Measurements from ENCODE around the gene CHCHD6. TPM values are rescaled to one million over a fixed set of nuclear protein-coding genes. Genes with fewer than 3 reads are reported as not detected.

Gene CHCHD6
- total RNA-seq, 1 experiment from 2014 or later, result 36.3 TPM

DNA sequence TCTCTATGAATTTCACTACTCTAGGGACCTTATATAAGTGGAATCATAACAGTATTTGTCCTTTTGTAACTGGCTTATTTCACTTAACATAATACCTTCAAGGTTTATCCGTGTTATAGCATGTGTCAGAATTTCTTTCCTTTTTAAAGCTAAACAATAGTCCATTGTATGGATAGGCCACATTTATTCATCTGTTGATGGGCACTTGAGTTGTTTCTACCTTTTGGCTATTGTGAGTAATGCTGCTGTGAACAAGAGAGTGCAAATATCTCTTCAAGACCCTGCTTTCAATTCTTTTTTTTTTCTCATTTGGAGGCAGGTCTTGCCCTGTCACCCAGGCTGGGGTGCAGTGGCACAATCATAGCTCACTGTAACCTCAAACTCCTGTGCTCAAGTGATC lies 56.5 kb downstream of the CHCHD6 start:
- no peak overlapping the region for H3K4me3 ChIP-seq (replicated peaks in 1 of 2; ENCODE audit: low read depth in 1 of 2, low read length in 2 of 2)
- DNase-seq (ENCODE audit: low read depth, low spot score) (no peak), ATAC-seq (no peak)
- H3K9ac ChIP-seq (ENCODE audit: low read length), result no peak overlapping the region
- H3K36me3 ChIP-seq (ENCODE audit: control insufficient read depth in 1 of 2, insufficient read depth in 2 of 2, low read length in 2 of 2), result no peaks in the 10 kb centered on the region
- intact Hi-C loops (cut with micrococcal nuclease), result no loop called here
- H3K4me2 ChIP-seq (ENCODE audit: low read length), result no peak overlapping the region
- ChIA-PET RAD21 (ENCODE audit: low non-redundant PET in 1 of 2, low total read pairs in 2 of 2, uncharacterized antibody in 2 of 2, unreplicated experiment in 2 of 2) (no interaction called here), POLR2A (no interaction called here), CTCF (no interaction called here)
- no peaks in the 10 kb centered on the region; the same call in none of the 2 replicates for H3K79me2 ChIP-seq (ENCODE audit: insufficient read depth, low read length)
- no peaks in the 10 kb centered on the region for H4K20me1 ChIP-seq (ENCODE audit: insufficient read depth)
- no peaks in the 10 kb centered on the region for H3K27me3 ChIP-seq (ENCODE audit: insufficient read depth, low read length)
- no peaks in the 10 kb centered on the region for H3K4me1 ChIP-seq (ENCODE audit: control insufficient read depth in 1 of 2, insufficient read depth in 2 of 2, low read length in 2 of 2)
- no peak overlapping the region for H3K27ac ChIP-seq (ENCODE audit: low read depth, low read length)
- no peaks in the 10 kb centered on the region for H3K9me3 ChIP-seq (ENCODE audit: control insufficient read depth in 1 of 2, insufficient read depth in 1 of 2, low read depth in 1 of 2, low read length in 2 of 2)
- no peak overlapping the region for H2AFZ ChIP-seq (ENCODE audit: low read depth, low read length, poor library complexity, severe bottlenecking)
- TF ChIP-seq SRF (IDR thresholded peaks at IDR 0.05; ENCODE audit: low read depth) (no peak), YY1 (IDR thresholded peaks at IDR 0.05; ENCODE audit: extremely low read depth, insufficient replicate concordance, low read depth, low read length) (no peak), SP1 (IDR thresholded peaks at IDR 0.05; ENCODE audit: low read depth) (no peak), EZH2phosphoT487 (IDR thresholded peaks at IDR 0.05; ENCODE audit: borderline replicate concordance) (no peak)
- TF ChIP-seq, protein P1, sequence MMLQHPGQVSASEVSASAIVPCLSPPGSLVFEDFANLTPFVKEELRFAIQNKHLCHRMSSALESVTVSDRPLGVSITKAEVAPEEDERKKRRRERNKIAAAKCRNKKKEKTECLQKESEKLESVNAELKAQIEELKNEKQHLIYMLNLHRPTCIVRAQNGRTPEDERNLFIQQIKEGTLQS (IDR thresholded peaks at IDR 0.05), result no peak
- TF ChIP-seq, protein P2, sequence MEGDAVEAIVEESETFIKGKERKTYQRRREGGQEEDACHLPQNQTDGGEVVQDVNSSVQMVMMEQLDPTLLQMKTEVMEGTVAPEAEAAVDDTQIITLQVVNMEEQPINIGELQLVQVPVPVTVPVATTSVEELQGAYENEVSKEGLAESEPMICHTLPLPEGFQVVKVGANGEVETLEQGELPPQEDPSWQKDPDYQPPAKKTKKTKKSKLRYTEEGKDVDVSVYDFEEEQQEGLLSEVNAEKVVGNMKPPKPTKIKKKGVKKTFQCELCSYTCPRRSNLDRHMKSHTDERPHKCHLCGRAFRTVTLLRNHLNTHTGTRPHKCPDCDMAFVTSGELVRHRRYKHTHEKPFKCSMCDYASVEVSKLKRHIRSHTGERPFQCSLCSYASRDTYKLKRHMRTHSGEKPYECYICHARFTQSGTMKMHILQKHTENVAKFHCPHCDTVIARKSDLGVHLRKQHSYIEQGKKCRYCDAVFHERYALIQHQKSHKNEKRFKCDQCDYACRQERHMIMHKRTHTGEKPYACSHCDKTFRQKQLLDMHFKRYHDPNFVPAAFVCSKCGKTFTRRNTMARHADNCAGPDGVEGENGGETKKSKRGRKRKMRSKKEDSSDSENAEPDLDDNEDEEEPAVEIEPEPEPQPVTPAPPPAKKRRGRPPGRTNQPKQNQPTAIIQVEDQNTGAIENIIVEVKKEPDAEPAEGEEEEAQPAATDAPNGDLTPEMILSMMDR (IDR thresholded peaks at IDR 0.05 in 2 of 3, conservative IDR thresholded peaks at IDR 0.05 in 1 of 3; ENCODE audit: borderline replicate concordance in 1 of 3, insufficient read depth in 1 of 3, low read depth in 2 of 3, low read length in 2 of 3), result no peak
- no TSS peak for BruUV-seq (replicated peaks)
- H3K9me2 ChIP-seq (ENCODE audit: insufficient read depth), result no peaks in the 10 kb centered on the region

DNA sequence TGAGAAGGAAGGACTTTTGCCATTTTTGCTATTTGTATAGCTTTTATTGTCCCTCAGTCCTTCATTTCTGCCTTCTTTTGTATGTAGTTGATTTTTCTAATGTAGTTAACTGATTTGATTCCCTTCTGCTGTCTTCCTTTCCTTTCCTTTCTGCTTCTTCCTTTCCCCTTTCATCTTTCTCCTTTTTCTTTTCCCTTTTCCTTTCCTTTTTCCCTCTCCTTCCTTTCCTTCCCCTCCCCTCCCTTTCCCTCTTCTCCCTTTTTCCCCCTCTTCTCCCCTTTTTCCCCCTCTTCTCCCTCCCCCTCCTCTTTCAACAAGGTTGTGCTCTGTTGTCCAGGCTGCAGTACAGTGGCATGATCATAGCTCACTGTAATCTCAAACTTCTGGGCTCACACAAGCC lies 59.0 kb downstream of the CHCHD6 start:
- BruUV-seq (replicated peaks), result no TSS peak
- Histone ChIP-seq H4K20me1 (ENCODE audit: insufficient read depth) (no peaks in the 10 kb centered on the region), H3K79me2 (ENCODE audit: insufficient read depth, low read length) (no peaks in the 10 kb centered on the region; the same call in none of the 2 replicates), H3K9me2 (ENCODE audit: insufficient read depth) (no peaks in the 10 kb centered on the region), H3K9ac (ENCODE audit: low read length) (no peak overlapping the region), H3K4me1 (ENCODE audit: control insufficient read depth in 1 of 2, insufficient read depth in 2 of 2, low read length in 2 of 2) (no peaks in the 10 kb centered on the region), H3K4me2 (ENCODE audit: low read length) (no peak overlapping the region), H3K27me3 (ENCODE audit: insufficient read depth, low read length) (no peaks in the 10 kb centered on the region), H3K9me3 (ENCODE audit: control insufficient read depth in 1 of 2, insufficient read depth in 1 of 2, low read depth in 1 of 2, low read length in 2 of 2) (no peaks in the 10 kb centered on the region), H3K36me3 (ENCODE audit: control insufficient read depth in 1 of 2, insufficient read depth in 2 of 2, low read length in 2 of 2) (no peaks in the 10 kb centered on the region), H3K4me3 (replicated peaks in 1 of 2; ENCODE audit: low read depth in 1 of 2, low read length in 2 of 2) (no peak overlapping the region), H3K27ac (ENCODE audit: low read depth, low read length) (no peak overlapping the region), H2AFZ (ENCODE audit: low read depth, low read length, poor library complexity, severe bottlenecking) (no peak overlapping the region)
- ChIA-PET RAD21 (ENCODE audit: low non-redundant PET in 1 of 2, low total read pairs in 2 of 2, uncharacterized antibody in 2 of 2, unreplicated experiment in 2 of 2) (no interaction called here), CTCF (no interaction called here), POLR2A (no interaction called here)
- intact Hi-C loops (cut with micrococcal nuclease), result no loop called here
- TF ChIP-seq, protein P3, sequence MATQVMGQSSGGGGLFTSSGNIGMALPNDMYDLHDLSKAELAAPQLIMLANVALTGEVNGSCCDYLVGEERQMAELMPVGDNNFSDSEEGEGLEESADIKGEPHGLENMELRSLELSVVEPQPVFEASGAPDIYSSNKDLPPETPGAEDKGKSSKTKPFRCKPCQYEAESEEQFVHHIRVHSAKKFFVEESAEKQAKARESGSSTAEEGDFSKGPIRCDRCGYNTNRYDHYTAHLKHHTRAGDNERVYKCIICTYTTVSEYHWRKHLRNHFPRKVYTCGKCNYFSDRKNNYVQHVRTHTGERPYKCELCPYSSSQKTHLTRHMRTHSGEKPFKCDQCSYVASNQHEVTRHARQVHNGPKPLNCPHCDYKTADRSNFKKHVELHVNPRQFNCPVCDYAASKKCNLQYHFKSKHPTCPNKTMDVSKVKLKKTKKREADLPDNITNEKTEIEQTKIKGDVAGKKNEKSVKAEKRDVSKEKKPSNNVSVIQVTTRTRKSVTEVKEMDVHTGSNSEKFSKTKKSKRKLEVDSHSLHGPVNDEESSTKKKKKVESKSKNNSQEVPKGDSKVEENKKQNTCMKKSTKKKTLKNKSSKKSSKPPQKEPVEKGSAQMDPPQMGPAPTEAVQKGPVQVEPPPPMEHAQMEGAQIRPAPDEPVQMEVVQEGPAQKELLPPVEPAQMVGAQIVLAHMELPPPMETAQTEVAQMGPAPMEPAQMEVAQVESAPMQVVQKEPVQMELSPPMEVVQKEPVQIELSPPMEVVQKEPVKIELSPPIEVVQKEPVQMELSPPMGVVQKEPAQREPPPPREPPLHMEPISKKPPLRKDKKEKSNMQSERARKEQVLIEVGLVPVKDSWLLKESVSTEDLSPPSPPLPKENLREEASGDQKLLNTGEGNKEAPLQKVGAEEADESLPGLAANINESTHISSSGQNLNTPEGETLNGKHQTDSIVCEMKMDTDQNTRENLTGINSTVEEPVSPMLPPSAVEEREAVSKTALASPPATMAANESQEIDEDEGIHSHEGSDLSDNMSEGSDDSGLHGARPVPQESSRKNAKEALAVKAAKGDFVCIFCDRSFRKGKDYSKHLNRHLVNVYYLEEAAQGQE (IDR thresholded peaks at IDR 0.05; ENCODE audit: low read depth), result no peak
- TF ChIP-seq SIN3A (IDR thresholded peaks at IDR 0.05; ENCODE audit: low read depth) (no peak), EZH2 (IDR thresholded peaks at IDR 0.05) (no peak), ZNF274 (IDR thresholded peaks at IDR 0.05; ENCODE audit: low read depth, low read length) (no peak), EZH2phosphoT487 (IDR thresholded peaks at IDR 0.05; ENCODE audit: borderline replicate concordance) (no peak)
- DNase-seq (ENCODE audit: low read depth, low spot score) (no peak), ATAC-seq (no peak)

Measured in HCT116 (cell line).